K562 (cell line): ENCODE results near the gene DNAAF1. TPM values are rescaled to one million over a fixed set of nuclear protein-coding genes. Genes with fewer than 3 reads are reported as not detected.

Experiments used
- ATAC-seq: fragments of 200-7000 bp; cut with Tn5 transposase; 3 replicates; pipeline ENCODE4 v1.9.1; 2020; ENCODE audit warnings: moderate library complexity
- BruUV-seq: library from RNA; stranded (reverse); fragments of 400-500 nt; replicated peaks from 2 replicates; lab custom pipeline; 2021; lab: Mats Ljungman, UMichigan
- CTCF ChIA-PET: fragments of 300-600 bp; formaldehyde crosslinking; extraction: SDS; loops from one replicate; lab custom pipeline; 2021; ENCODE audit warnings: low intra/inter-chr PET ratio; lab: Yijun Ruan, JAX
- POLR2A ChIA-PET: fragments of 300-600, 350-650 bp; sonication (Branson Sonifier 250); formaldehyde crosslinking; extraction: SDS; loops from one replicate; lab custom pipeline; 2021; ENCODE audit warnings: antibody characterized with exemption, inconsistent platforms; lab: Yijun Ruan, JAX
- DNase-seq, 4 experiments: peaks; one replicate each; pipeline versions ENCODE4 v3.0.0 to v3.0.0-alpha.2; 2011 to 2018; ENCODE audit warnings: low spot score in 3 of 4, mixed read lengths in 3 of 4; ENCODE audit errors: extremely low read depth in 1 of 4
- FAIRE-seq: peaks from 2 replicates; lab custom pipeline; 2011; peaks lifted over from hg19 to GRCh38; lab: Jason Lieb, UNC
- H2AFZ ChIP-seq: 2 replicates; pipeline ENCODE4 v1.6.0; 2011; ENCODE audit warnings: low read depth, low read length, control low read depth, inconsistent platforms
- H3K27ac ChIP-seq: fragments of 200-600 bp; 3 replicates; pipeline ENCODE4 v1.8.0; 2011; ENCODE audit warnings: low read depth, mild to moderate bottlenecking, control low read depth, inconsistent platforms, low read length, moderate library complexity, mixed read lengths; ENCODE audit errors: extremely low read depth
- H3K27me3 ChIP-seq, 2 experiments: fragments of 300-600 bp in 1 of 2; 2 replicates in 1 of 2; 3 replicates in 1 of 2; pipeline versions ENCODE4 v1.6.0 to v1.8.0; 2011; ENCODE audit warnings: inconsistent platforms in 2 of 2, low read length in 2 of 2, mild to moderate bottlenecking in 1 of 2, mixed read lengths in 1 of 2, moderate library complexity in 1 of 2; ENCODE audit not compliant: control insufficient read depth in 2 of 2, insufficient read depth in 2 of 2
- H3K36me3 ChIP-seq: fragments of 300-600 bp; 3 replicates; pipeline ENCODE4 v1.8.0; 2011; ENCODE audit warnings: mild to moderate bottlenecking, low read length, inconsistent platforms; ENCODE audit not compliant: control insufficient read depth, insufficient read depth
- H3K4me1 ChIP-seq, 2 experiments: fragments of 200-600 bp in 1 of 2; replicated peaks in 1 of 2; 2 replicates in 1 of 2; 3 replicates in 1 of 2; pipeline versions ENCODE4 v1.5.1 to v1.8.0; 2011; ENCODE audit warnings: inconsistent platforms in 2 of 2, low read length in 2 of 2, mild to moderate bottlenecking in 1 of 2, mixed read lengths in 1 of 2, moderate library complexity in 1 of 2; ENCODE audit not compliant: control insufficient read depth in 2 of 2, insufficient read depth in 2 of 2
- H3K4me2 ChIP-seq: 2 replicates; pipeline ENCODE4 v1.6.1; 2011; ENCODE audit warnings: low read length, control low read depth, inconsistent platforms, mixed read lengths; ENCODE audit not compliant: insufficient read depth
- H3K4me3 ChIP-seq: fragments of 200-600 bp; sonication (generic), shearing (Covaris generic); 2 replicates; pipeline ENCODE4 v1.5.1; 2016; ENCODE audit warnings: control low read depth, inconsistent platforms
- H3K79me2 ChIP-seq: fragments of 200-600 bp; 3 replicates; pipeline ENCODE4 v1.8.0; 2011; ENCODE audit warnings: low read length, inconsistent platforms; ENCODE audit not compliant: control insufficient read depth, insufficient read depth
- H3K9ac ChIP-seq, 2 experiments: 2 replicates each; pipeline versions ENCODE4 v1.6.0 to v1.6.1; 2011; ENCODE audit warnings: low read depth in 2 of 2, low read length in 2 of 2, control low read depth in 1 of 2, inconsistent platforms in 1 of 2, mild to moderate bottlenecking in 1 of 2, mixed read lengths in 1 of 2; ENCODE audit not compliant: insufficient read depth in 1 of 2
- H3K9me1 ChIP-seq: one replicate; pipeline ENCODE4 v1.6.0; 2011; ENCODE audit warnings: inconsistent platforms, mild to moderate bottlenecking, low read length, moderate library complexity; ENCODE audit not compliant: control insufficient read depth, insufficient read depth
- H3K9me3 ChIP-seq: replicated peaks from 2 replicates; pipeline ENCODE4 v1.5.1; 2011; ENCODE audit warnings: low read depth, low read length, inconsistent platforms; ENCODE audit not compliant: control insufficient read depth, insufficient read depth
- H4K20me1 ChIP-seq: replicated peaks from 2 replicates; pipeline ENCODE4 v1.6.1; 2011; ENCODE audit warnings: low read length, inconsistent platforms, mixed read lengths; ENCODE audit not compliant: control insufficient read depth, insufficient read depth
- CCNT2 ChIP-seq: IDR thresholded peaks from 2 replicates; pipeline ENCODE4 v1.6.1; 2011; ENCODE audit warnings: borderline replicate concordance, low read depth, mild to moderate bottlenecking, moderate library complexity, mixed read lengths, low read length; ENCODE audit not compliant: insufficient read length; ENCODE audit errors: extremely low read depth
- HMG20A ChIP-seq: fragments of 450-650 bp; formaldehyde crosslinking; conservative IDR thresholded peaks from 2 replicates; pipeline ENCODE4 v1.4.0; 2020; ENCODE audit warnings: mild to moderate bottlenecking, mixed read lengths
- RB1 ChIP-seq: fragments of 450-650 bp; IDR thresholded peaks from 2 replicates; pipeline ENCODE4 v1.6.1; 2017; ENCODE audit warnings: low read depth, mild to moderate bottlenecking
- ZFPM2 ChIP-seq: fragments of 250-450 bp; sonication (Bioruptor Pico); IDR thresholded peaks from 2 replicates; pipeline ENCODE4 v1.5.1; 2022; ENCODE audit warnings: mild to moderate bottlenecking
- WGBS: fragments of 100-300 bp; shearing (Covaris generic); methylation state at CpG from one replicate; pipeline ENCODE4 v1.1.6; 2016; ENCODE audit warnings: low coverage, mixed read lengths; ENCODE audit not compliant: insufficient coverage; ENCODE audit errors: missing lambda C conversion rate; 5-methylcytosine and 5-hydroxymethylcytosine counted together
- in situ Hi-C: fragments of 300-500 bp; cut with MboI; formaldehyde crosslinking; loops from 4 replicates; pipeline ENCODE4 v1.15.0; 2018; ENCODE audit warnings: inconsistent platforms, mixed read lengths
- intact Hi-C: fragments of 100-400 bp; cut with micrococcal nuclease; formaldehyde crosslinking; loops from 2 replicates; pipeline ENCODE4 v1.14.2; 2022
- polyA plus RNA-seq, 8 experiments: library from polyadenylated mRNA; depleted of rRNA in 4 of 8; stranded (reverse) in 5 of 8; unstranded in 3 of 8; fragments of >200 nt; fragmentation: Nextera tagmentation in 2 of 8; fragmentation: Illumina TruSeq in 1 of 8; extraction: Ambion mirVana in 2 of 8; extraction: Trizol in 1 of 8; gene quantifications; 2 replicates each; pipeline versions ENCODE4 v1.2.1 to v1.2.3, GENCODE V29; 2011 to 2014; ENCODE audit warnings: inconsistent platforms in 1 of 8, missing spikeins in 1 of 8
- total RNA-seq, 7 experiments: library from RNA; depleted of rRNA in 6 of 7; stranded (reverse); fragments of >200 nt in 6 of 7; fragmentation: Illumina TruSeq in 2 of 7; extraction: Trizol in 2 of 7; gene quantifications; 2 replicates each; pipeline versions ENCODE4 v1.2.1 to v1.2.3, GENCODE V29; 2011 to 2021; ENCODE audit warnings: low replicate concordance in 1 of 7
- TF ChIP-seq, protein P1 (sequence below): sonication (generic); formaldehyde crosslinking; IDR thresholded peaks from 2 replicates; pipeline ENCODE4 v1.8.0; 2022; ENCODE audit warnings: missing genetic modification reagents, mild to moderate bottlenecking, moderate library complexity, borderline replicate concordance

The DNAAF1 gene
- total and polyA plus RNA-seq, 9 of the 15 experiments (the other 6 are each of a cell fraction or from before 2014, with no cell fraction given): 0.01 TPM; not detected in 8

DNA sequence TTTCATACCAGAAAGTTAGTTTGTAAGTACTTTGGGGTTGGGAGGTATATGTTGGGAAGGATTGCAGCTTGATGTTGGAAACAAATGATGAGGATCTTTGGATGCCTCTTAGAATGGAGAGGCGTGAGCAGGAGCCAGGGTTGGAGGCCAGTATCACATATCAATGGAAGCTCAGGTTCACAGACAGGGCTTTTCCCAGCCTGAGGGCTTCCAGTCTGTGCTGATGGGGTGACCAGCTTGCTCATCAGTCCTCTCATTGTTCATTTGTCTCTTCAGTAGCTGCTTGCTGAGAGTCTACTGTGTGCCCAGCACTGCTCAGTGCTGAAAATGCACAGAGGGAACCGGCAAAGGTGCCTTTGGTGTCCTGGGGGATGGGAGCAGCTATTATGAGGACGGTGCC lies 5.8 kb downstream of the DNAAF1 start:
- POLR2A ChIA-PET: interaction anchor here (0.6 to 2.3 kb wide), 5 partner anchors 12 to 1217 kb away, joined by 3 to 10 read pairs (median 4); partner anchors contain the start of gene MBTPS1
- no peak for FAIRE-seq
- no peak; the same call in 2 of the 3 replicates for ATAC-seq
- Histone ChIP-seq H3K36me3 (no peaks in the 10 kb centered on the region), H3K79me2 (no peaks in the 10 kb centered on the region), H3K9me1 (no peaks in the 10 kb centered on the region), H3K4me2 (no peak overlapping the region), H2AFZ (no peak overlapping the region)
- intact Hi-C loops: no loop called here
- no TSS peak for BruUV-seq
- in situ Hi-C loops: no loop called here
- no peak for TF ChIP-seq HMG20A (CRISPR knock-in tag)
- TF ChIP-seq CCNT2: no peak
- no peak for TF ChIP-seq ZFPM2 (CRISPR knock-in tag)
- TF ChIP-seq, protein P1, sequence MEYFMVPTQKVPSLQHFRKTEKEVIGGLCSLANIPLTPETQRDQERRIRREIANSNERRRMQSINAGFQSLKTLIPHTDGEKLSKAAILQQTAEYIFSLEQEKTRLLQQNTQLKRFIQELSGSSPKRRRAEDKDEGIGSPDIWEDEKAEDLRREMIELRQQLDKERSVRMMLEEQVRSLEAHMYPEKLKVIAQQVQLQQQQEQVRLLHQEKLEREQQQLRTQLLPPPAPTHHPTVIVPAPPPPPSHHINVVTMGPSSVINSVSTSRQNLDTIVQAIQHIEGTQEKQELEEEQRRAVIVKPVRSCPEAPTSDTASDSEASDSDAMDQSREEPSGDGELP: no peak
- TF ChIP-seq RB1: no peak
- TF ChIP-seq, all 486 proteins: peak for 0
- no peak overlapping the region for H3K4me3 ChIP-seq
- CTCF ChIA-PET: no interaction called here
- H4K20me1 ChIP-seq: no peaks in the 10 kb centered on the region
- WGBS: 16% methylated on average over 3 of the region's 3 CpGs
- H3K27me3 ChIP-seq: peaks cover 11 to 42% of the 10 kb centered on the region in 2 experiments
- H3K9me3 ChIP-seq: no peaks in the 10 kb centered on the region
- no peaks in the 10 kb centered on the region for H3K4me1 ChIP-seq
- no peak for DNase-seq
- no peak overlapping the region for H3K27ac ChIP-seq
- no peak overlapping the region for H3K9ac ChIP-seq
